AG04450 (cell line): ENCODE measurements around the gene OTOG. TPM values are rescaled to one million over a fixed set of nuclear protein-coding genes. Genes with fewer than 3 reads are reported as not detected.

ENCODE experiments used
- CTCF ChIA-PET: fragments of 300-600, 350-600 bp; formaldehyde crosslinking; extraction: SDS; loops from one replicate; lab custom pipeline; 2022; ENCODE audit warnings: antibody characterized with exemption, inconsistent platforms; lab: Charles Lee
- POLR2A ChIA-PET: fragments of 350-600 bp; formaldehyde crosslinking; extraction: SDS; loops from one replicate; lab custom pipeline; 2021; ENCODE audit warnings: antibody characterized with exemption, inconsistent platforms; lab: Yijun Ruan, JAX
- DNase-seq: peaks from one replicate; pipeline ENCODE4 v3.0.0-alpha.2; 2011; ENCODE audit warnings: low read depth, low spot score
- H3K27ac ChIP-seq: one replicate; pipeline ENCODE4 v1.5.1; 2012; ENCODE audit warnings: low read depth, low read length, control low read depth
- H3K27me3 ChIP-seq: one replicate; pipeline ENCODE4 v1.6.0; 2012; ENCODE audit warnings: low read length; ENCODE audit not compliant: control insufficient read depth, insufficient read depth
- H3K4me3 ChIP-seq: 2 replicates; pipeline ENCODE4 v1.5.1; 2011; ENCODE audit warnings: mild to moderate bottlenecking, low read depth, low read length, control low read depth
- H3K9me3 ChIP-seq: 2 replicates; pipeline ENCODE4 v1.5.1; 2012; ENCODE audit warnings: low read length; ENCODE audit not compliant: control insufficient read depth, insufficient read depth
- CTCF ChIP-seq: IDR thresholded peaks from 2 replicates; pipeline ENCODE4 v1.5.1; 2011; ENCODE audit warnings: low read depth, low read length, control low read depth, inconsistent platforms
- polyA plus RNA-seq: library from polyadenylated mRNA; depleted of rRNA; stranded (reverse); fragments of >200 nt; gene quantifications from 2 replicates; pipeline ENCODE4 v1.2.3, GENCODE V29; 2011

Gene OTOG
- polyA plus RNA-seq, 1 experiment, result not detected

GRCh38 chr11:17578958-17579357 is 31.9 kb downstream of the OTOG start:
- ChIA-PET POLR2A (no interaction called here), CTCF (no interaction called here)
- TF ChIP-seq CTCF, result no peak

GRCh38 chr11:17579451-17579850 is 32.4 kb downstream of the OTOG start:
- POLR2A ChIA-PET, result no interaction called here
- TF ChIP-seq CTCF, result no peak
- DNase-seq, result no peak
- Histone ChIP-seq H3K27ac (no peak overlapping the region), H3K4me3 (no peak overlapping the region), H3K9me3 (no peaks in the 10 kb centered on the region), H3K27me3 (no peaks in the 10 kb centered on the region)
- CTCF ChIA-PET, result no interaction called here

More at GRCh38 chr11:17578958-17579357, 31.9 kb downstream of the OTOG start:
- no peaks in the 10 kb centered on the region for H3K9me3 ChIP-seq
- H3K27ac ChIP-seq, result no peak overlapping the region
- no peak for DNase-seq
- H3K4me3 ChIP-seq, result no peak overlapping the region
- H3K27me3 ChIP-seq, result no peaks in the 10 kb centered on the region

GRCh38 chr11:17580271-17580670 is 33.2 kb downstream of the OTOG start:
- POLR2A ChIA-PET, result no interaction called here
- Histone ChIP-seq H3K27me3 (no peaks in the 10 kb centered on the region), H3K4me3 (no peak overlapping the region), H3K9me3 (no peaks in the 10 kb centered on the region), H3K27ac (no peak overlapping the region)
- no peak for TF ChIP-seq CTCF
- CTCF ChIA-PET, result no interaction called here
- no peak for DNase-seq

GRCh38 chr11:17581036-17581731 is 34.1 kb downstream of the OTOG start:
- DNase-seq, result no peak
- POLR2A ChIA-PET, result no interaction called here
- Histone ChIP-seq H3K9me3 (no peaks in the 10 kb centered on the region), H3K27ac (no peak overlapping the region), H3K4me3 (no peak overlapping the region), H3K27me3 (no peaks in the 10 kb centered on the region)
- TF ChIP-seq CTCF, result no peak
- CTCF ChIA-PET, result no interaction called here

GRCh38 chr11:17581732-17582053 is 34.6 kb downstream of the OTOG start:
- POLR2A ChIA-PET, result no interaction called here
- Histone ChIP-seq H3K27me3 (no peaks in the 10 kb centered on the region), H3K27ac (no peak overlapping the region), H3K4me3 (no peak overlapping the region), H3K9me3 (no peaks in the 10 kb centered on the region)
- CTCF ChIA-PET, result no interaction called here
- DNase-seq, result no peak
- no peak for TF ChIP-seq CTCF
